ENCODE results near the gene MAGI1. TPM values are rescaled to one million over a fixed set of nuclear protein-coding genes. Genes with fewer than 3 reads are reported as not detected.
A peak's percentile ranks its signal among the peaks of the same experiment; 100 is the strongest.

The MAGI1 gene
- polyA plus RNA-seq, 3 donors, result not detected

- Histone ChIP-seq H3K4me3 (replicated peaks in 1 of 3; ENCODE audit: low read depth in 2 of 3, low read length in 3 of 3) (no peak overlapping the region), H2AFZ (ENCODE audit: insufficient read depth, low read depth, low read length, poor library complexity, severe bottlenecking) (no peak overlapping the region), H3K4me2 (replicated peaks; ENCODE audit: extremely low read depth, low read length, poor library complexity, severe bottlenecking) (no peak overlapping the region), H3K79me2 (ENCODE audit: insufficient read depth, low read length) (no peaks in the 10 kb centered on the region), H3K36me3 (replicated peaks in 1 of 2; ENCODE audit: control insufficient read depth in 1 of 2, insufficient read depth in 2 of 2, low read length in 2 of 2) (no peaks in the 10 kb centered on the region), H3K27me3 (ENCODE audit: control insufficient read depth in 2 of 2, insufficient read depth in 2 of 2, low read length in 2 of 2) (peaks cover 2 to 22% of the 10 kb centered on the region in 2 donors), H3K4me1 (ENCODE audit: control insufficient read depth in 1 of 2, insufficient read depth in 2 of 2, low read length in 2 of 2) (no peaks in the 10 kb centered on the region), H4K20me1 (ENCODE audit: insufficient read depth, low read length) (no peaks in the 10 kb centered on the region), H3K9ac (ENCODE audit: insufficient read depth, low read length, poor library complexity, severe bottlenecking) (no peak overlapping the region), H3K27ac (ENCODE audit: low read depth in 1 of 2, low read length in 2 of 2) (no peak overlapping the region), H3K9me3 (replicated peaks in 1 of 2; ENCODE audit: control insufficient read depth in 1 of 2, insufficient read depth in 1 of 2, low read length in 2 of 2) (peaks cover 0 to 3% of the 10 kb centered on the region in 2 donors)
- WGBS (ENCODE audit: insufficient coverage), result 100% methylated on average over 1 of the region's 2 CpGs
- intact Hi-C loops (cut with micrococcal nuclease), result no loop called here
- Mint-ChIP-seq H3K27ac (no peak overlapping the region), H3K4me3 (peak overlapping the region in 1 of 2 donors; percentile 36), H3K36me3 (no peaks in the 10 kb centered on the region), H3K27me3 (ENCODE audit: low read depth in 3 of 3) (peaks cover 10 to 34% (median 29%) of the 10 kb centered on the region in 3 donors), H3K9me3 (peaks cover 3 to 10% (median 7%) of the 10 kb centered on the region in 7 donors), H3K4me1 (no peaks in the 10 kb centered on the region)
- TF ChIP-seq CTCF (IDR thresholded peaks at IDR 0.05), result no peak
- no peak for DNase-seq
These were observed 488.6 kb downstream of the MAGI1 start for GRCh38 chr3:65550137-65550536.

GRCh38 chr3:65549626-65549959 is 489.1 kb downstream of the MAGI1 start:
- Histone ChIP-seq H3K9ac (ENCODE audit: insufficient read depth, low read length, poor library complexity, severe bottlenecking) (no peak overlapping the region), H3K27me3 (ENCODE audit: control insufficient read depth in 2 of 2, insufficient read depth in 2 of 2, low read length in 2 of 2) (peaks cover 2 to 22% of the 10 kb centered on the region in 2 donors), H3K79me2 (ENCODE audit: insufficient read depth, low read length) (no peaks in the 10 kb centered on the region), H3K4me2 (replicated peaks; ENCODE audit: extremely low read depth, low read length, poor library complexity, severe bottlenecking) (no peak overlapping the region), H3K4me1 (ENCODE audit: control insufficient read depth in 1 of 2, insufficient read depth in 2 of 2, low read length in 2 of 2) (no peaks in the 10 kb centered on the region), H4K20me1 (ENCODE audit: insufficient read depth, low read length) (no peaks in the 10 kb centered on the region), H2AFZ (ENCODE audit: insufficient read depth, low read depth, low read length, poor library complexity, severe bottlenecking) (no peak overlapping the region), H3K9me3 (replicated peaks in 1 of 2; ENCODE audit: control insufficient read depth in 1 of 2, insufficient read depth in 1 of 2, low read length in 2 of 2) (peaks cover 0 to 3% of the 10 kb centered on the region in 2 donors), H3K4me3 (replicated peaks in 1 of 3; ENCODE audit: low read depth in 2 of 3, low read length in 3 of 3) (no peak overlapping the region), H3K27ac (ENCODE audit: low read depth in 1 of 2, low read length in 2 of 2) (no peak overlapping the region), H3K36me3 (replicated peaks in 1 of 2; ENCODE audit: control insufficient read depth in 1 of 2, insufficient read depth in 2 of 2, low read length in 2 of 2) (no peaks in the 10 kb centered on the region)
- H3K27me3 Mint-ChIP-seq (ENCODE audit: low read depth in 3 of 3), result peaks cover 10 to 34% (median 29%) of the 10 kb centered on the region in 3 donors
- H3K4me1 Mint-ChIP-seq, result no peaks in the 10 kb centered on the region
- H3K27ac Mint-ChIP-seq, result no peak overlapping the region
- H3K4me3 Mint-ChIP-seq, result no peak overlapping the region
- peaks cover 3 to 10% (median 7%) of the 10 kb centered on the region in 7 donors for H3K9me3 Mint-ChIP-seq
- DNase-seq, result no peak
- no peak for TF ChIP-seq CTCF (IDR thresholded peaks at IDR 0.05)
- H3K36me3 Mint-ChIP-seq, result no peaks in the 10 kb centered on the region
- intact Hi-C loops (cut with micrococcal nuclease), result no loop called here
- 3% methylated on average over 6 of the region's 9 CpGs for WGBS (ENCODE audit: insufficient coverage)

All from CD14-positive monocyte (primary cell).